Astrocyte of the cerebellum (primary cell): ENCODE data around the gene USP35.

Experiments used
- DNase-seq: peaks from one replicate; pipeline ENCODE4 v3.0.0-alpha.2; 2011; ENCODE audit warnings: low read depth
- H3K4me3 ChIP-seq: 2 replicates; pipeline ENCODE4 v1.5.1; 2011; ENCODE audit warnings: mild to moderate bottlenecking, low read depth, low read length, moderate library complexity
- in situ Hi-C: cut with HindIII; loops from 2 replicates; pipeline ENCODE4 v1.10.0; 2017; ENCODE audit warnings: low sequenced_read_pairs
- TF ChIP-seq, protein P1 (sequence below): IDR thresholded peaks from 2 replicates; pipeline ENCODE4 v1.5.1; 2012; ENCODE audit warnings: low read length, low read depth, moderate library complexity, mild to moderate bottlenecking; ENCODE audit errors: missing control alignments

USP35 gene

DNA sequence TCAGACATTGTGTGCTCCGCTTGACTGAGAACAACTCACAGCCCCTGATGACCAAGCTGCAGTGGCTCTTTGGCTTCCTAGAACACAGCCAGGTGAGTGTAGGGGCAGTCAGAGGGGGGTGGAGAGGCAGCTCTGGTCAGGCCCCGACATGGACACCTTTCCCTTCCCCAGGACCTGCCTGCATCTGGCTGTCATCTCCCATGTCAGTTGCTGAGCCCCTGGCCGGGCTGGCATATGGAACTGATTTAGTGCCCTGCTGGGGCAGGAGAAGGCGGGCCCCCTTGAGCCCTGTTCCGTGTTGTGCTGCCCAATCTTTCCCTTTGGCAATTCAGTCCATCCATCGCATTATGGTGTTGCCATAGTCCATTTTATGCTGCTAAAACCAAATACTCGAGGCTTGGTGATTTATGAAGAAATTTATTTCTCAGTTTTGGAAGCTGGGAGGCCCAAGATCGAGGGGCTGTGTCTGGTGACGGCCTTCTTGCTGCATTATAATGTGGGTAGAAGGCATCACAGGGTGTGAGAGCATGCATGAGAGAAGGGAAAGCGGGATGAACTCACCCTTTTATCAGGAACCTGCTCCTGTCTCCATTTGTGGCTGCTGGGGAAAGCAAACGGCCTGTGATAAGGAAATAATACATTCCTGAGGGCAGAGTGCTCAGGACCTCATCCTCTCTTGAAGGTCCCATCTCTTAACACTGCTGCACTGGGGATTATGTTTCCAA is 19.0 kb downstream of the USP35 start:
- TF ChIP-seq, protein P1, sequence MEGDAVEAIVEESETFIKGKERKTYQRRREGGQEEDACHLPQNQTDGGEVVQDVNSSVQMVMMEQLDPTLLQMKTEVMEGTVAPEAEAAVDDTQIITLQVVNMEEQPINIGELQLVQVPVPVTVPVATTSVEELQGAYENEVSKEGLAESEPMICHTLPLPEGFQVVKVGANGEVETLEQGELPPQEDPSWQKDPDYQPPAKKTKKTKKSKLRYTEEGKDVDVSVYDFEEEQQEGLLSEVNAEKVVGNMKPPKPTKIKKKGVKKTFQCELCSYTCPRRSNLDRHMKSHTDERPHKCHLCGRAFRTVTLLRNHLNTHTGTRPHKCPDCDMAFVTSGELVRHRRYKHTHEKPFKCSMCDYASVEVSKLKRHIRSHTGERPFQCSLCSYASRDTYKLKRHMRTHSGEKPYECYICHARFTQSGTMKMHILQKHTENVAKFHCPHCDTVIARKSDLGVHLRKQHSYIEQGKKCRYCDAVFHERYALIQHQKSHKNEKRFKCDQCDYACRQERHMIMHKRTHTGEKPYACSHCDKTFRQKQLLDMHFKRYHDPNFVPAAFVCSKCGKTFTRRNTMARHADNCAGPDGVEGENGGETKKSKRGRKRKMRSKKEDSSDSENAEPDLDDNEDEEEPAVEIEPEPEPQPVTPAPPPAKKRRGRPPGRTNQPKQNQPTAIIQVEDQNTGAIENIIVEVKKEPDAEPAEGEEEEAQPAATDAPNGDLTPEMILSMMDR = no peak
- DNase-seq = no peak
- in situ Hi-C loops = no loop called here
- no peak overlapping the region for H3K4me3 ChIP-seq

DNA sequence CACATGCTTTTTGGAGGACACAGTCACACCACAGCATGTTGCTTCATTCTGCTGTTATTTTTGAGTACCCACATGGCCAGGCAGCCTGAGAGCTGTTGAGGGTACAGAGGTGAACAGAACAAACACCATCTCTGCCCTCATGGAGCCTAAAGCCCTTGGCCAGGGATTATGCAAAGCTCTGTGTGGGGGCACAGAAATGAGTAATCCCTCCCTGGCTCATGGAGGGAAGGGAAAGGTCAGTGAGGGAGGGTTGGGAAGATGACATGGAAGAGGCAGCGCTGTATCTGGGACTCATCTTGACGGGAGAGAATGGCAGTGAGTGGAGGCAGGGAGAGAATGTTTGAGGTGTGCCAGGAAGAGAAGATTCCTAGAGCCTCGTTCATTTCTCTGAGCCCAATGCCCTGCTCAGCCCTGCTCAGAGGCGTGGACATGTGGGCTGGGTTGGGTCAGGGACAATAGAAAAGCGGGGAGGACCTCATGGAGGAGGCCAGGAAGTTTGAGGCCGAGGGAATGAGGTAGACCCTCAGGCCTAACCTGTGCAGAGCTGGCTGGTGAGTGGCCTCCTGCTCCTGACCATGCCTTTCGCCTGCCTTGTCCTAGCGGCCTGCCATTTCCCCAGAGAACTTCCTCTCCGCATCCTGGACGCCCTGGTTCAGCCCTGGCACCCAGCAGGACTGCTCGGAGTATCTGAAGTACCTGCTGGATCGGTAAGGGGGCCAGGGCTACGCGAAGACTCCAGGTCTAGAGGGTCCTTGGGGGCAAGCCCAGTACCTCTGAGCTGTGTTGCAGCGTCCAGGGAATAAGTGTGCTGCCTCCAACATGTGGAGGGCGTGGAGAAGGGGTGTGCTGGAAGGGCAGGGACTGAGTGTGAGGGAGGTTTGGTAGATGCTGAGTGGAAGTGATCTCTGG is 19.8 kb downstream of the USP35 start:
- H3K4me3 ChIP-seq = no peak overlapping the region
- in situ Hi-C loops = no loop called here
- TF ChIP-seq, protein P1 = no peak
- no peak for DNase-seq

DNA sequence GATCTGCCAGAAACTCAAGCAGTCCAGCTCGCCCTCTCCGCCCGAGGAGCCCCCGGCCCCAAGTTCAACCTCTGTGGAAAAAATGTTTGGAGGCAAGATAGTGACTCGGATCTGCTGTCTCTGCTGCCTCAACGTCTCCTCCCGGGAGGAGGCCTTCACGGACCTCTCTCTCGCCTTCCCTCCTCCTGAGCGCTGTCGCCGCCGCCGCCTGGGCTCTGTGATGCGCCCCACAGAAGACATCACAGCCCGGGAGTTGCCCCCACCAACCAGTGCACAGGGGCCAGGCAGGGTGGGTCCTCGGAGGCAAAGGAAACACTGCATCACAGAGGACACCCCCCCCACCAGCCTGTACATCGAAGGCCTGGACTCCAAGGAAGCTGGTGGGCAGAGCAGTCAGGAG is 20.8 kb downstream of the USP35 start:
- TF ChIP-seq, protein P1 = no peak
- in situ Hi-C loops = no loop called here
- no peak for DNase-seq
- no peak overlapping the region for H3K4me3 ChIP-seq

DNA sequence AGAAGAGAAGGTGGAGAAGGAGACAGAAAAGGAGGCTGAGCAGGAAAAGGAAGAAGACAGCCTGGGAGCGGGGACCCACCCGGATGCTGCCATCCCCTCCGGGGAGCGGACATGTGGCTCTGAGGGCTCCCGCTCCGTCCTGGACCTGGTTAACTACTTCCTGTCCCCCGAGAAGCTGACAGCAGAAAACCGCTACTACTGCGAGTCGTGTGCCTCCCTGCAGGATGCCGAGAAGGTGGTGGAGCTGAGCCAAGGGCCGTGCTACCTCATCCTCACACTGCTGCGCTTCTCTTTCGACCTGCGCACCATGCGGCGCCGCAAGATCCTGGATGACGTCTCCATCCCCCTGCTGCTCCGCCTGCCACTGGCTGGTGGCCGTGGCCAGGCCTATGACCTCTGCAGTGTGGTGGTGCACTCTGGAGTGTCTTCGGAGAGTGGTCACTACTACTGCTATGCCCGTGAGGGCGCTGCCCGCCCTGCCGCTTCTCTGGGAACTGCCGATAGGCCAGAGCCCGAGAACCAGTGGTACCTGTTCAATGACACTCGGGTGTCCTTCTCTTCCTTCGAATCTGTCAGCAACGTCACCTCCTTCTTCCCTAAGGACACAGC is 21.4 kb downstream of the USP35 start:
- no peak overlapping the region for H3K4me3 ChIP-seq
- in situ Hi-C loops = no loop called here
- TF ChIP-seq, protein P1 = no peak
- DNase-seq = no peak

DNA sequence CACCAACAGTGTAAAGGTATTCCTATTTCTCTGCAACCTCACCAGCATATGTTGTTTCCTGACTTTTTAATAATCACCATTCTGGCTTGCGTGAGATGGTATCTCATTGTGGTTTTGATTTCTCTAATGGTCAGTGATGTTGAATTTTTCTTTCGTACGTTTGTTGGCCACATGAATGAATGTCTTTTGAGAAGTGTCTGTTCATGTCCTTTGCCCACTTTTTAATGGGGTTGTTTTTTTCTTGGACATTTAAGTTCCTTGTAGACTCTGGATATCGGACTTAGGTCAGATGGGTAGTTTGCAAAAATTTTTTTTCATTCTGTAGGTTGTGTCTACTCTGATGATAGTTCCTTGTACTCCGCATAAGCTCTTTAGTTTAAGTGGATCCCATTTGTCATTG is 22.8 kb downstream of the USP35 start:
- DNase-seq = no peak
- in situ Hi-C loops = no loop called here
- H3K4me3 ChIP-seq = no peak overlapping the region
- TF ChIP-seq, protein P1 = no peak

DNA sequence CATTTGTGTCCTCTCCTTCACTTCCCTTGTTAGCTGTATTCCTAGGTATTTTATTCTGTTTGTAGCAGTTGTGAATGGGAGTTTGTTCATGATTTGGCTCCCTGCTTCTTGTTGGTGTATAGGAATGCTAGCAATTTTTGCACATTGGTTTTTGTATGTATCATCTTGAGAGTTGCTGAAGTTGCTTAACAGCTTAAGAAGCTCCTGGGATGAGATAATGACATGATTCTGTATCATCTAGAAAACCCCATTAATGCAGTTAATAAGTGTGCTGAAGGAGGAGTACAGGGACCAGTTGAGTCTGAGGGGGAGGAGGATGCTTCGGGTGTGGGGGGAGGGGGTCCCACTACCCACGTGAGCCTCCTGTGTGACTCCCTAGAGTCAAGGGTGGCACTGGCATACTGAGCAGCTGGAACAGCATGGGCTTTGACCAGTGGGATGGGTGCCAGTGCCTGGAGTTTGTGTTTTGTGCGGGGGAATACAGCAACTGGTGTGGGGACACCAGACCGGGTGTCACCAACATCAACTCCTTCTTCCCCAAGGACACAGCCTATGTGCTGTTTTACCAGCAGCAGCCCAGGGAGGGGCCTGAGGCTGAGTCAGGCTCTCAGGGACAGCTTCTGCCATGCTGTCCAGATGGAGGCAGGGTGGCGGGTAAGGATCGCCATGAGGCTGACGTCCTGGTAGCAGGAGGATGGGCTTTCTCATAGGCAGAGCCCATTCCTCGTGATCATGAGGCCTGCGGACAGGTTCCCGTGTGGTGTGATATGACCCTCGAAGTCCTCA is 24.1 kb downstream of the USP35 start:
- TF ChIP-seq, protein P1 = no peak
- H3K4me3 ChIP-seq = no peak overlapping the region
- no peak for DNase-seq
- in situ Hi-C loops = no loop called here
